ENCODE results near the gene CLDN14. TPM values are rescaled to one million over a fixed set of nuclear protein-coding genes. Genes with fewer than 3 reads are reported as not detected.

CLDN14 gene
- not detected in 2 replicates for total RNA-seq (ENCODE audit: low replicate concordance)
- long read RNA-seq, result 0 reads

GRCh38 chr21:36479415-36480402 lies at the start of gene CLDN14:
Gene CLDN14 (minus strand): TSS chr21:36480122. CDS start chr21:36461695, 18,427 bp downstream.
- H3K36me3 Mint-ChIP-seq, result no peaks in the 10 kb centered on the region
- TF ChIP-seq CTCF (conservative IDR thresholded peaks at IDR 0.05), result no peak
- H3K27ac Mint-ChIP-seq, result peak within 1 kb of the TSS; percentile 5
- peaks cover 6% of the 10 kb centered on the region for H3K4me1 Mint-ChIP-seq (ENCODE audit: unreplicated experiment)
- H3K27me3 Mint-ChIP-seq, result peaks cover 3% of the 10 kb centered on the region
- DNase-seq (ENCODE audit: extremely low spot score, unreplicated experiment), result no peak
- H3K9me3 Mint-ChIP-seq, result no peaks in the 10 kb centered on the region
- H3K4me3 Mint-ChIP-seq, result no peak within 1 kb of the TSS

GRCh38 chr21:36528716-36529115 lies 48.8 kb upstream of the CLDN14 start:
- H3K27ac Mint-ChIP-seq, result no peak overlapping the region
- TF ChIP-seq CTCF (conservative IDR thresholded peaks at IDR 0.05), result no peak
- peaks cover 10% of the 10 kb centered on the region for H3K27me3 Mint-ChIP-seq
- H3K36me3 Mint-ChIP-seq, result peaks cover 4% of the 10 kb centered on the region
- H3K4me3 Mint-ChIP-seq, result no peak overlapping the region
- no peaks in the 10 kb centered on the region for H3K4me1 Mint-ChIP-seq (ENCODE audit: unreplicated experiment)
- no peaks in the 10 kb centered on the region for H3K9me3 Mint-ChIP-seq
- no peak for DNase-seq (ENCODE audit: extremely low spot score, unreplicated experiment)

GRCh38 chr21:36527317-36527716 lies 47.4 kb upstream of the CLDN14 start:
- no peak for TF ChIP-seq CTCF (conservative IDR thresholded peaks at IDR 0.05)
- no peaks in the 10 kb centered on the region for H3K4me1 Mint-ChIP-seq (ENCODE audit: unreplicated experiment)
- H3K9me3 Mint-ChIP-seq, result no peaks in the 10 kb centered on the region
- DNase-seq (ENCODE audit: extremely low spot score, unreplicated experiment), result no peak
- H3K4me3 Mint-ChIP-seq, result no peak overlapping the region
- H3K27ac Mint-ChIP-seq, result no peak overlapping the region
- H3K36me3 Mint-ChIP-seq, result peaks cover 4% of the 10 kb centered on the region
- H3K27me3 Mint-ChIP-seq, result peaks cover 10% of the 10 kb centered on the region

- peaks cover 4% of the 10 kb centered on the region for H3K36me3 Mint-ChIP-seq
- peaks cover 10% of the 10 kb centered on the region for H3K27me3 Mint-ChIP-seq
- no peak for DNase-seq (ENCODE audit: extremely low spot score, unreplicated experiment)
- H3K4me3 Mint-ChIP-seq, result no peak overlapping the region
- H3K27ac Mint-ChIP-seq, result no peak overlapping the region
- no peaks in the 10 kb centered on the region for H3K4me1 Mint-ChIP-seq (ENCODE audit: unreplicated experiment)
- H3K9me3 Mint-ChIP-seq, result no peaks in the 10 kb centered on the region
- no peak for TF ChIP-seq CTCF (conservative IDR thresholded peaks at IDR 0.05)
These were observed 46.2 kb upstream of the CLDN14 start for GRCh38 chr21:36526104-36526503.

GRCh38 chr21:36524477-36524876 lies 44.6 kb upstream of the CLDN14 start:
- Mint-ChIP-seq H3K36me3 (peaks cover 4% of the 10 kb centered on the region), H3K4me1 (ENCODE audit: unreplicated experiment) (no peaks in the 10 kb centered on the region), H3K9me3 (no peaks in the 10 kb centered on the region), H3K4me3 (no peak overlapping the region), H3K27ac (no peak overlapping the region), H3K27me3 (peaks cover 6% of the 10 kb centered on the region)
- no peak for TF ChIP-seq CTCF (conservative IDR thresholded peaks at IDR 0.05)
- DNase-seq (ENCODE audit: extremely low spot score, unreplicated experiment), result no peak
